ENCODE results near the gene WDR54.
"Not testable (repeated sequence)": the region's sequence is repeated elsewhere in the genome, so short reads cannot be mapped to it uniquely, and the experiment has no call there.

Gene WDR54

GRCh38 chr2:74458132-74458937, 36.8 kb downstream of the WDR54 start, which contains the start of gene WBP1:
Gene WBP1 (plus strand): TSS chr2:74458438. CDS start chr2:74458603, 165 bp downstream.
- DNase-seq, result peak; percentile 98

DNA sequence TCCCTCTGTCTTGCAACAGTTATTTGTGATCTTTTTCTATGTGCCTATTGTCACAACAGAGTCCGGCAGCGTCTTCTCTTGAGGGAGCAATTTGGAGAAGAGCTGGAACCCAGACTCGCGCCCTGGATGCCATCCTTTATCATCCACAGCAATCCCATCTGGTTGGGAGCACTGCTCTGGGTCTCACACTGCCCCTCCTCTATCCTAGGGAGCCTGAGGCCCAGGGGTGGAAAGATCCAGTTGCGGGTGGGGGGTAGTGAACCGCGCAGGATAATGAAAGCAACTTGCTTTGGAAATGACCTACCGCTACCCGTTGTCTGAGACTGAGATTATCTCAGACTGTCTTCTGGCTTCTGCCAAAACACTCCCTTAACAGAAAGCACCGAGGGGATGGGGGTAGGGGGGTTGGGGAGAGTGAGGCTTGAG, 37.4 kb downstream of the WDR54 start:
- no peak for DNase-seq

- not testable (repeated sequence) for DNase-seq
These were observed 38.1 kb downstream of the WDR54 start for GRCh38 chr2:74459503-74460118.

- not testable (repeated sequence) for DNase-seq
These were observed 38.7 kb downstream of the WDR54 start for GRCh38 chr2:74460187-74460586.

DNA sequence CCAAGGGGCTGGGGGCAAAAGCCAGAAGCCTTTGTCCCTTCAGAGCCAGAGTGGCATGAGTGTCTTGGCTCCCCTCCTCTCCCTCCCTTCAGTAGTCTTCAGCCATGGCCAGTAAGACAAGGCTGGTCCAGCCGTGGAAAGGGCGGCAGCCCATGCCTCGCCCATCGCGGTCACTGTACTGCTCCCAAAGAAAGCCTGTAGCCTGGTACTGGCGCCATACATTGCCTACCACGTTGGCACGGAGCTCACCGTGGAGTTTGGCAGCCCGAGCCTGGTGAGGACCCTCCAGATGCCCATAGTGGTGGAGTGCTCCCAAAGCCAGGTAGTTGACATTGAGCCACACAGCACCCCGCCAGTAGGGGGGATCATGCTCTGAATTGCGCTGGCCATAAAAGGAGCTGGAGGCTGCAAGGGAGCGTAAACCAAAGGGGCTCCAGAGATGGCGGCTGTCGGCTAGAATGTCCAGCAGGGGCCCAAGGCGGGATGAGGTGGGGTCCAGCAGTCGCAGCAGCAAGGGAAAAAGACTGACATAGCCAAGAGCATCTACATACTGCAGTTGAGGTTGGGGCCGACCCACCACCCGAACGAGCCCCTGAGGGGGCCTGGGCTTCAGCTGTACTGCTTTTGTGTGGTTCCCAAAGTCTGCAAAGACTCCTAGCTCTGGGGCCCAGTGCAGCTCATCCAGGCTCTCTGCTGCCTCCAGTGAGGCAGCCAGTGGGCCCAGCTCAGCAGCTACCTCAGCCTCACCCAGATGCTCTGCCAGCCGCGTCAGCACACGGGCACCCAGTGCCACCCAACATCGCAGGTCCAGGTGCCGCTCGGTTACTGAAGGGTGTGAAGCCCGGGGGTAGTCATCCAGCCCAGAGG, 39.9 kb downstream of the WDR54 start:
- no peak for DNase-seq

- DNase-seq, result no peak
These were observed 40.7 kb downstream of the WDR54 start for GRCh38 chr2:74462054-74462785.

GRCh38 chr2:74462786-74463105, 41.2 kb downstream of the WDR54 start:
- DNase-seq, result no peak

DNA sequence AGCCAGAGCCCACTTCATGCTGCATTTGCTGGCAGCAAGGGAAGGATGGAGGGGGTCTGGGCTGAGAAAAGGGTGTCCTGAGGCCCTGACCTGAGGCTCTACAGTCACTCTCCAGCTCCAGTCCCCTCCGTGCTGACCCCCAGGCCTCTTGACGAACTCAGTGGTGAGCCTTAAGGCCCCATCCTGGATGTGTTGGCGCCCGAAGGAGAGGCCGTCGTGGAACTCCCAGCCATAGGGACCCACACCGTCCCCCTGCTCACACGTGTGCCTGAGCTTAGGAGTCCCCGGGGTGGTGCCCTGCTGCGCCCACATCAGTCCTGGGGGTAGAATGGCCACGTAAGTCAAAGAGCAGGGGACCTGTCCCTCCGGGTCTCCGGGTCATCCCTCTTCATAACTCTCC, 42.9 kb downstream of the WDR54 start:
- no peak for DNase-seq

- DNase-seq, result not testable (repeated sequence)
These were observed 49.2 kb downstream of the WDR54 start for GRCh38 chr2:74470742-74471141.

DNA sequence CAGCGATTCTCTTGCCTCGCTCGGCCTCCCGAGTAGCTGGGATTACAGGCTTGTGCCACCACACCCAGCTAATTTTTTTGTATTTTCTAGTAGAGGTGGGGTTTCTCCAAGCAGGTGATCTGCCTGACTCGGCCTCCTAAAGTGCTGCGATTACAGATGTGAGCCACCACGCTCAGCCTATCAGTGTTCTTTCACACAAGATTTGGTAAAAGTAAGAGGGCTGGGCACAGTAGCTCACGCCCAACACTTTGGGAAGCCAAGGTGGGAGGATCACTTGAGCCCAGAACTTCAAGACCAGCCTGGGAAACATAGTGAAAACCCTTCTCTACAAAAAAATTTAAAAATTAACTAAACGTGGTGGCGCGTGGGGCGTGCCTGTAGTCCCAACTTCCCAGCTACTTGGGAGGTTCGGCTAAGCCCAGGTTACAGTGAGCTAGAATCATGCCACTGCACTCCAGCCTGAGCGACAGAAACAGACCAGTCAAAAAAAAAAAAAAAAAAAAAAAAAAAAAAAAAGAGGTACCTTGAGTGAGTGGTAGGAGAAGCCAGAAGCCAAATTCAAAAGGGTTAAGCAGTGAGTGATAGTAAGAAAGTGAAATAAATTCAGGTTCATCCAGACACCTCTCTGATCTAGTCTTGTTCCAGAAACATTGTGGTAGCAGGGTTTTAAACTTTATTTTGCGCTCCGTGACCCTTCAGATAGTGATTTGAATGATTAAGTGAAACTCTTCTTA, 50.0 kb downstream of the WDR54 start:
- no peak for DNase-seq

DNA sequence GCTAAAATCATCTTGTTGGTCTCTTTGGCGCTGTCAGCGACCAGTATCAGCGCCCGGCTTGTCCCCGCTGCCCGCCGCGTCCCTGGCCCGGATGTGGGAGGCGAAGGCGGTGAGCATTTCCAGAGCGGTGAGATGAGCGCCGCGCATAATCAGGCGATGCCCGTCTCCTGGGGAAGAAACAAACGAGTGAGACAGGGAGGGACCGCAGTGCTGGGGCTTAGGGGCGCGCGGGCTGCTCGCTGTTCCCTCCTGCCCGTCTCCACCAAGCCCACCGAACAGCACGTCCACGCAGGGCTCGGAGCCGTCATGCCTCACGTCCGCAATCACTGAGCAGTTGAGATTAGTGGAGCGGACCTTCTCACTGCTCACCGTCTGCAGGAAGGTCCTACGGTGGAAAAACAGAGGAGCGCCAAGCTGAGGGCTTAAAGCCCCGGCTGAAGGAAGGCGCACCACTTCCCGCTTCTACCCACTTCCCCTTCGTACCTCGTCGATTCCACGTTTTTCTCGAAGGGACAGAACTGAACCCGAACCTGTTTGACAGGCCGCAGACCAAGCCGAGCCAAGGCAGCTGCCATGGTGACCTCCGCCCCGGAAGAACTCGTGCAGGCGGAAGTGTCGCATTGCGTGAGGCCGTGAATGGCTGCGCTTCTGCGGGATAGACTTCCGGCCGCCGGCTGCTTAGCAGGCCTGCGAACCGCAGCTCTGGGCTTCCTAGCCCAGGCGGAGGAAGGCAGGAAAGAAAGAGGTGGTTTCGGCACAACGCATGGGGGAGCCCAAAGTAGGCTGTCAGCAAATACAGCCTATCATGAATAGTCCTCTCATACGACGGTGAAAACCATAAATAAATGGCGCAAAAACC, 50.8 kb downstream of the WDR54 start, which contains the start of gene MRPL53:
MRPL53 (minus strand) TSS at position 595 of the 859 bp plus-strand sequence; CDS start at position 575, 20 bp downstream.
- DNase-seq, result peak; percentile 67

DNA sequence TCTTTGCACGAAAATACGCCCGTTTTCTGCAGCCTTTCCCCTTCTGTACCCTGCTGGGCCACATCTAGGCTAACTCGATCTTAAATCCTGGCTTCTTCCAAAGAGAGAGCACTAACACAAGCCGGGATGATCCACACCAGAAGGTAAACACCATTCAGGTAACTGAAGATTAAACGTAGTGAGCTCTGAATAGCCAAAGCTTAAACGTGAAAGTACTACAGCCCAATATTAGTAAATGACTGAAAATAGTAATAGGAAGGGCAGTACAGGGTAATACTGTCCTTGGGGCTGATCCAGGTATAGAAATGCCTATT, 51.4 kb downstream of the WDR54 start:
- no peak for DNase-seq

DNA sequence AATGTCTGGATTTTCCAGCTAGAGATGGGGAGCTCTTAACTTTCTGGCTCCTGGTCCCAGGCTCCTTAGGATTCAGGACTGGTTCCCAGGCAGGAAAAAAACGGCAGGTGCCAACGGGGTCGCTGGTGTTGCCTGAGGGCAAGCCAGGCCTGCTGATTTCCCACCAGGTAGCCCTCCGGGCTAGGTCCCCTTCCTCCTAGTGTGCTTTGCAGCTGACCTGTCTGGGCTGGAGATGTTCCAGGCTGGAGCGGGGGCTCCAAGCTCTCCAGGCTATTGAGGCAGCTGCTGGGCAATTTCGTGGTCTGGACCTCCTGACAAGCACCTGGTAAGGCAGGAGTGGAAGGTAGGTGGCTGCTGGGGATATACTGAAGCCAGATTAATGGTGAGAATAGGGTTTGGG, 53.0 kb downstream of the WDR54 start:
- DNase-seq, result no peak

GRCh38 chr2:74474899-74475298, 53.4 kb downstream of the WDR54 start:
- no peak for DNase-seq
